Endothelial cell (in vitro differentiated cells): ENCODE results near the gene COX19. TPM values are rescaled to one million over a fixed set of nuclear protein-coding genes. Genes with fewer than 3 reads are reported as not detected.

Source experiments
- DNase-seq: peaks from one replicate; pipeline ENCODE4 v3.0.0; 2021; ENCODE audit warnings: low spot score
- H3K27ac Mint-ChIP-seq: one replicate; pipeline ENCODE4 v1.8.0; 2021; ENCODE audit warnings: mixed read lengths, inconsistent platforms; ENCODE audit not compliant: unreplicated experiment
- H3K27me3 Mint-ChIP-seq: one replicate; pipeline ENCODE4 v1.8.0; 2021; ENCODE audit warnings: mild to moderate bottlenecking, moderate library complexity, mixed read lengths, inconsistent platforms; ENCODE audit not compliant: unreplicated experiment
- H3K36me3 Mint-ChIP-seq: one replicate; pipeline ENCODE4 v1.8.0; 2021; ENCODE audit warnings: mild to moderate bottlenecking, low read depth, mixed read lengths, inconsistent platforms; ENCODE audit not compliant: unreplicated experiment
- H3K4me1 Mint-ChIP-seq: one replicate; pipeline ENCODE4 v1.8.0; 2021; ENCODE audit warnings: mild to moderate bottlenecking, mixed read lengths, inconsistent platforms; ENCODE audit not compliant: unreplicated experiment
- H3K4me3 Mint-ChIP-seq: one replicate; pipeline ENCODE4 v1.8.0; 2021; ENCODE audit warnings: mild to moderate bottlenecking, mixed read lengths, inconsistent platforms; ENCODE audit not compliant: unreplicated experiment
- H3K9me3 Mint-ChIP-seq: one replicate; pipeline ENCODE4 v1.8.0; 2021; ENCODE audit warnings: mixed read lengths, inconsistent platforms; ENCODE audit not compliant: unreplicated experiment
- CTCF ChIP-seq: fragments of 200-600 bp; sonication (generic); IDR thresholded peaks from one replicate; pipeline ENCODE4 v1.5.0; 2021; ENCODE audit warnings: antibody characterized with exemption; ENCODE audit not compliant: unreplicated experiment
- total RNA-seq: library from RNA; stranded (reverse); fragmentation: NEBNext Ultra II Directional; extraction: Animal tissue kit (Norgen Biotek cat#: 25700); gene quantifications from one replicate; pipeline ENCODE4 v1.2.1, GENCODE V29; 2021; ENCODE audit not compliant: unreplicated experiment

COX19 gene
- total RNA-seq, 1 donor from 2014 or later: 10.2 TPM

- DNase-seq: no peak
- H3K36me3 Mint-ChIP-seq: peaks cover 2% of the 10 kb centered on the region
- no peak overlapping the region for H3K27ac Mint-ChIP-seq
- H3K4me1 Mint-ChIP-seq: peaks cover 7% of the 10 kb centered on the region
- no peaks in the 10 kb centered on the region for H3K9me3 Mint-ChIP-seq
- no peak for TF ChIP-seq CTCF
- peaks cover 21% of the 10 kb centered on the region for H3K27me3 Mint-ChIP-seq
- no peak overlapping the region for H3K4me3 Mint-ChIP-seq
Measured at GRCh38 chr7:1021931-1022330, 46.6 kb upstream of the COX19 start.

GRCh38 chr7:1021366-1021765 lies 46.0 kb upstream of the COX19 start:
- no peak overlapping the region for H3K27ac Mint-ChIP-seq
- no peaks in the 10 kb centered on the region for H3K9me3 Mint-ChIP-seq
- peaks cover 4% of the 10 kb centered on the region for H3K4me1 Mint-ChIP-seq
- H3K4me3 Mint-ChIP-seq: peak overlapping the region; percentile 59
- no peak for DNase-seq
- peaks cover 20% of the 10 kb centered on the region for H3K27me3 Mint-ChIP-seq
- TF ChIP-seq CTCF: no peak
- no peaks in the 10 kb centered on the region for H3K36me3 Mint-ChIP-seq

GRCh38 chr7:1020849-1021251 lies 45.5 kb upstream of the COX19 start:
- Mint-ChIP-seq H3K4me3 (no peak overlapping the region), H3K36me3 (no peaks in the 10 kb centered on the region)
- no peak for TF ChIP-seq CTCF

GRCh38 chr7:1019789-1020610 lies 44.7 kb upstream of the COX19 start:
- H3K36me3 Mint-ChIP-seq: no peaks in the 10 kb centered on the region
- no peak for TF ChIP-seq CTCF
- H3K27ac Mint-ChIP-seq: no peak overlapping the region
- H3K4me1 Mint-ChIP-seq: peaks cover 4% of the 10 kb centered on the region
- no peak overlapping the region for H3K4me3 Mint-ChIP-seq
- peaks cover 17% of the 10 kb centered on the region for H3K27me3 Mint-ChIP-seq
- no peaks in the 10 kb centered on the region for H3K9me3 Mint-ChIP-seq
- no peak for DNase-seq

More at GRCh38 chr7:1020849-1021251, 45.5 kb upstream of the COX19 start:
- no peak overlapping the region for H3K27ac Mint-ChIP-seq
- H3K4me1 Mint-ChIP-seq: peaks cover 4% of the 10 kb centered on the region
- DNase-seq: no peak
- H3K9me3 Mint-ChIP-seq: no peaks in the 10 kb centered on the region
- H3K27me3 Mint-ChIP-seq: peaks cover 17% of the 10 kb centered on the region

GRCh38 chr7:1019255-1019785 lies 44.0 kb upstream of the COX19 start:
- H3K4me3 Mint-ChIP-seq: no peak overlapping the region
- peaks cover 17% of the 10 kb centered on the region for H3K27me3 Mint-ChIP-seq
- no peak for DNase-seq
- H3K27ac Mint-ChIP-seq: no peak overlapping the region
- H3K9me3 Mint-ChIP-seq: no peaks in the 10 kb centered on the region
- no peak for TF ChIP-seq CTCF
- peaks cover 4% of the 10 kb centered on the region for H3K4me1 Mint-ChIP-seq
- no peaks in the 10 kb centered on the region for H3K36me3 Mint-ChIP-seq
